Measurements from ENCODE around the gene SDK1. TPM values are rescaled to one million over a fixed set of nuclear protein-coding genes. Genes with fewer than 3 reads are reported as not detected.

SDK1 gene
- total and polyA plus RNA-seq, 2 experiments from 2014 or later: 2.1 to 10.0 TPM

- peaks cover 11% of the 10 kb centered on the region; the same call in 2 of the 3 replicates for H3K4me1 Mint-ChIP-seq
- peaks cover 11% of the 10 kb centered on the region for H3K27me3 Mint-ChIP-seq (ENCODE audit: insufficient read depth, low read depth, poor library complexity)
- no peaks in the 10 kb centered on the region for H4K20me1 ChIP-seq (replicated peaks; ENCODE audit: insufficient read depth)
- H3F3A ChIP-seq (replicated peaks; ENCODE audit: low read depth): no peaks in the 10 kb centered on the region
- H3K4me1 ChIP-seq (ENCODE audit: insufficient read depth): no peaks in the 10 kb centered on the region
- H3K27me3 ChIP-seq (ENCODE audit: insufficient read depth): no peaks in the 10 kb centered on the region
- no peak overlapping the region; the same call in 1 of the 2 replicates for H3K27ac Mint-ChIP-seq
- no peaks in the 10 kb centered on the region for H3K36me3 Mint-ChIP-seq (ENCODE audit: low read depth)
- H3K79me2 ChIP-seq (replicated peaks; ENCODE audit: insufficient read depth): no peaks in the 10 kb centered on the region
- H3K4me3 ChIP-seq: no peak overlapping the region
- ATAC-seq: no peak
- H3K4me2 ChIP-seq: no peak overlapping the region
- H2AFZ ChIP-seq: no peak overlapping the region
- H3K4me3 Mint-ChIP-seq: no peak overlapping the region
- no peak for DNase-seq (ENCODE audit: low spot score)
- no peak overlapping the region for H3K27ac ChIP-seq (ENCODE audit: low read depth)
- H3K36me3 ChIP-seq (ENCODE audit: insufficient read depth): no peaks in the 10 kb centered on the region
- TF ChIP-seq CREB1 (CRISPR knock-in tag; IDR thresholded peaks at IDR 0.05; ENCODE audit: low read depth) (no peak), JUNB (IDR thresholded peaks at IDR 0.05; ENCODE audit: unreplicated experiment) (no peak), ETS1 (IDR thresholded peaks at IDR 0.05) (no peak), STAT1 (IDR thresholded peaks at IDR 0.05; ENCODE audit: unreplicated experiment) (no peak), ZNF114 (CRISPR knock-in tag; IDR thresholded peaks at IDR 0.05) (no peak), ZNF331 (CRISPR knock-in tag; IDR thresholded peaks at IDR 0.05; ENCODE audit: low read depth) (no peak), EZH2phosphoT487 (IDR thresholded peaks at IDR 0.05; ENCODE audit: unreplicated experiment) (no peak), POLR2AphosphoS5 (IDR thresholded peaks at IDR 0.05; ENCODE audit: low read depth) (no peak), ZNF462 (CRISPR knock-in tag; IDR thresholded peaks at IDR 0.05) (no peak), CTCF (conservative IDR thresholded peaks at IDR 0.05; ENCODE audit: low read depth in 2 of 2) (no peak), NANOG (IDR thresholded peaks at IDR 0.05; ENCODE audit: borderline replicate concordance) (no peak), REST (IDR thresholded peaks at IDR 0.05; ENCODE audit: unreplicated experiment) (no peak), EZH2 (IDR thresholded peaks at IDR 0.05; ENCODE audit: low read depth, unreplicated experiment) (no peak)
- H3K9me3 Mint-ChIP-seq: no peaks in the 10 kb centered on the region
- no peaks in the 10 kb centered on the region for H3K9me2 ChIP-seq (ENCODE audit: insufficient read depth)
Observed at GRCh38 chr7:4162884-4163564, 862.0 kb downstream of the SDK1 start.

Measured in GM23338 (cell line).